Right atrium auricular region (tissue), 2 donors: ENCODE results near the gene NACC2. TPM values are rescaled to one million over a fixed set of nuclear protein-coding genes. Genes with fewer than 3 reads are reported as not detected.

ENCODE experiments used
- DNase-seq: peaks from one replicate; pipeline ENCODE4 v3.0.0-alpha.2; 2019; ENCODE audit warnings: low spot score
- H3K27ac ChIP-seq, 2 donors: fragments of 200-600 bp; sonication (generic); 1 replicate in 1 of 2; 2 replicates in 1 of 2; pipeline ENCODE4 v1.5.1; 2016 to 2019
- H3K27me3 ChIP-seq, 2 donors: fragments of 200-600 bp; sonication (generic); one replicate each; pipeline versions ENCODE4 v1.5.1 to v1.6.0; 2017 to 2019
- H3K36me3 ChIP-seq: fragments of 200-600 bp; sonication (generic); one replicate; pipeline ENCODE4 v1.5.1; 2016
- H3K4me1 ChIP-seq, 2 donors: fragments of 200-600 bp; sonication (generic); one replicate each; pipeline versions ENCODE4 v1.5.1 to v1.6.0; 2017 to 2019
- H3K4me3 ChIP-seq, 2 donors: fragments of 200-600 bp; sonication (generic); 1 replicate in 1 of 2; 2 replicates in 1 of 2; pipeline ENCODE4 v1.5.1; 2017 to 2019; ENCODE audit warnings: mild to moderate bottlenecking in 1 of 2, moderate library complexity in 1 of 2
- H3K9me3 ChIP-seq, 2 donors: fragments of 200-600 bp; sonication (generic); one replicate each; pipeline ENCODE4 v1.5.1; 2019
- CTCF ChIP-seq, 2 donors: fragments of 200-600 bp; sonication (generic); IDR thresholded peaks; one replicate each; pipeline ENCODE4 v1.5.1; 2019; ENCODE audit warnings: antibody characterized with exemption in 2 of 2
- total RNA-seq, 2 donors: library from RNA; depleted of rRNA; stranded (reverse); fragments of >200 nt; gene quantifications; one replicate each; pipeline ENCODE4 v1.1.0, GENCODE V29; 2016

NACC2 gene
- total RNA-seq, 2 donors from 2014 or later: 49.1 to 55.5 TPM

DNA sequence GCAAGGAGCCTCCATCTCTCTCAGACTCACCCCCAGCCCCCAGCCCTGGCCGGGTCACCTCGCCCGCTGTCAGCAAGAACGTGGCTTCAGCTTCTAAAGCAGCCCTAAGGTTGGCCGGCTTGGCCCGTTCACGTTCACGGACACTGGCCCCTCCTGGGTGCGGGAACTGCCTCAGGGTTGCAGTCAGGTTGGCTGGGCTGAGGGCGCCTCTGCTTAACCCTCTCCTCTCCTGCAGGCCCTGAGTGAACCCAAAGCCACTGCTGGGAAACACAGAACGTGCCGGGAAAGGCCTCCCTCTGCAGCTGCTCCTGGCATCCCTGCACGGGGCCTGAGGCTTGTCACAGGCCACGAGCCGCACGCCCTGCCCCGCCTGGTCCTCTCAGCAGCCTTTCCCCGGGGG lies 93.9 kb downstream of the NACC2 start:
- H3K4me3 ChIP-seq: no peak overlapping the region
- DNase-seq: no peak
- peaks cover 0 to 27% of the 10 kb centered on the region in 2 donors for H3K4me1 ChIP-seq
- no peaks in the 10 kb centered on the region for H3K36me3 ChIP-seq
- no peak overlapping the region for H3K27ac ChIP-seq
- H3K27me3 ChIP-seq: no peaks in the 10 kb centered on the region
- no peaks in the 10 kb centered on the region for H3K9me3 ChIP-seq
- no peak for TF ChIP-seq CTCF (IDR thresholded peaks at IDR 0.05)

DNA sequence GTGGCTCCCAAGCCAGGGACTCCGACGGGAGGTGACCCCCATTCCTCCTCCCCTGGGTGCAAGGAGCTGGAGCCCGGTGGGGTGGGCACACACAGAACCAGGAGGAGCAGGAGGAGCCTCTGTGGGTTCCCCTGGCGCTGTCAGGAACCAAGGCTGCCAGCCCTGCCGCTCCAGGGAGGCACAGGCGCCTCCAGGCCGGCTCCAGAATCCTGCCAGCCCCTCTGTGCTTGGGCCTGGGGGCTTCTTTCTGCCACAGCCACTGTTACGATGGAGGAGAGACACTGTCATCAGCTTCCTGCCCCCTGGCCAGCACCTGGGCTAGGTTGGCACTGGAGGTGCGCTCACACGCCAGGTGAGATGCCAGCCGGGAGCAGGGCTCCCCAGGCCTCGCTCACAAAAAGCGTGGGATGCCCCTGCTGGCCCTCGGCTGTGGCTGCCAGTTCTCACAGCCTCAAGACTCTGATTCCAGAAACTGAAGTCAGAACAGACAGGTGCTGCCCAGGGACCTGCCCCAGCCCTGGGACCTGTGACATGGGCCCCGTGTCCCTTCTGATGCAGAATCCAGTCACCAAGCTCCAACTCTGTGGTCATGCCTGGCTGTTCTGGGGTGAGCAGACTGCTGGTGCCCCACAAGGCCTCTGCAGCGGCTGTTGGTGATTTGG lies 96.5 kb downstream of the NACC2 start:
- Histone ChIP-seq H3K27me3 (no peaks in the 10 kb centered on the region), H3K27ac (no peak overlapping the region), H3K4me1 (peaks cover 0 to 18% of the 10 kb centered on the region in 2 donors), H3K4me3 (no peak overlapping the region), H3K36me3 (no peaks in the 10 kb centered on the region), H3K9me3 (no peaks in the 10 kb centered on the region)
- no peak for DNase-seq
- no peak for TF ChIP-seq CTCF (IDR thresholded peaks at IDR 0.05)

GRCh38 chr9:135998016-135998380 lies 97.1 kb downstream of the NACC2 start:
- no peaks in the 10 kb centered on the region for H3K9me3 ChIP-seq
- no peaks in the 10 kb centered on the region for H3K27me3 ChIP-seq
- H3K4me1 ChIP-seq: peaks cover 0 to 18% of the 10 kb centered on the region in 2 donors
- H3K27ac ChIP-seq: no peak overlapping the region
- no peak for TF ChIP-seq CTCF (IDR thresholded peaks at IDR 0.05)
- no peak for DNase-seq
- no peaks in the 10 kb centered on the region for H3K36me3 ChIP-seq
- H3K4me3 ChIP-seq: no peak overlapping the region

DNA sequence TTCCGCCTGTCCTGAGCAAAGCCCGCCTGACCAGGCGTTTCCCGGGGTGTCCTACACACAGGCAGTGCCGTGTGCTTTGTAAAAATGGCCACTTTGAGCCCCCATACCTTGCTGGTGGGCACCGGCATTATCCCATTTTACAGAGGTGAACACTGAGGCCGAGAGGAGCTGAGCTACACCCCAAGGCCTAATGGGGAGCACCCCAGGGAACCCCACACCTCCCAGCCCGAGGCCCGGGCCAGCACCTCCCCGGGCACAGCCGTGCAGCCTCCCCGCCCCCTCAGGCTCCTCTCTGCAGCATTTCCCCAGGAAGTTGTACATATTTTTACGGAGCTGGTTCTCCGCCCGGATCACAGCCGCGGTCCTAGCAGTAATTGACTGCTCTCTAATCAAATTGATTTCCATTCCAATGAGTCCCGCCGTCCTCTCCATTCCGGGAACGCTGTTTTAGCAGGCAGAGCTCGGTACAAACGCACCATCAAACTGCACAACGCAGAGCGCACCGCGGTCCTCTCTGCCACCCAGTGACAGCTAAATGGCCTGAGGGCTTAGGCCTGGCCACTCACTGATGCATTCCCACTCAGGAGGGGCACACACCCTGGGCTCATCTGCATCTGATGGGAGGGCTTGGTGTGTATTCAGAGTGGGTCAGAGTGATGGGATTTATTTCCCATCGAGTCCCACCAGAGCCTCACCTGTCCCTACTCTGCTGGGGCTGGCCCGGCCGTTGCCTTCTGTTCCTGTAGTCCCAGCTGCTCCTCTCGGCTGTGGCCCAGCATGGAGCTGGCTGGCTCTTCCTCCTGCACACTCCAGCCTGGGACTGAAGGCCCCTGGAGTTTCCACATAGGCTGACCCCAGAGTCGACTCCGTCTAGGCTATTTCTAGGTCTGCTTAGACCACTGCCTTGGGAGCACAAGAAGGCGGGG lies 97.7 kb downstream of the NACC2 start:
- TF ChIP-seq CTCF (IDR thresholded peaks at IDR 0.05): no peak
- H3K36me3 ChIP-seq: no peaks in the 10 kb centered on the region
- H3K4me3 ChIP-seq: no peak overlapping the region
- H3K27ac ChIP-seq: no peak overlapping the region
- no peak for DNase-seq
- H3K9me3 ChIP-seq: no peaks in the 10 kb centered on the region
- H3K27me3 ChIP-seq: no peaks in the 10 kb centered on the region
- H3K4me1 ChIP-seq: peaks cover 0 to 18% of the 10 kb centered on the region in 2 donors

- Histone ChIP-seq H3K27ac (no peak overlapping the region), H3K27me3 (no peaks in the 10 kb centered on the region), H3K4me3 (no peak overlapping the region), H3K4me1 (peaks cover 0 to 33% of the 10 kb centered on the region in 2 donors), H3K9me3 (no peaks in the 10 kb centered on the region), H3K36me3 (no peaks in the 10 kb centered on the region)
- no peak for TF ChIP-seq CTCF (IDR thresholded peaks at IDR 0.05)
- no peak for DNase-seq
These were observed 99.3 kb downstream of the NACC2 start for GRCh38 chr9:135995816-135996215.
